KMS-11 (cell line): ENCODE data around the gene CNNM2.

Source experiments
- H2AFZ ChIP-seq: fragments of 200-600 bp; sonication (generic); 2 replicates; pipeline ENCODE4 v1.6.1; 2016; ENCODE audit warnings: antibody characterized with exemption, mixed run types, low read depth
- H3K27ac ChIP-seq: fragments of 200-600 bp; sonication (generic); 2 replicates; pipeline ENCODE4 v1.6.1; 2016; ENCODE audit warnings: mild to moderate bottlenecking, mixed run types
- H3K27me3 ChIP-seq: fragments of 200-600 bp; sonication (generic); 2 replicates; pipeline ENCODE4 v1.6.1; 2017; ENCODE audit warnings: mild to moderate bottlenecking, low read depth, mixed run types, moderate library complexity; ENCODE audit not compliant: insufficient read depth
- H3K36me3 ChIP-seq: fragments of 200-600 bp; sonication (generic); 2 replicates; pipeline ENCODE4 v1.6.1; 2017; ENCODE audit warnings: mild to moderate bottlenecking, mixed run types; ENCODE audit not compliant: insufficient read depth
- H3K4me1 ChIP-seq: fragments of 200-600 bp; sonication (generic); 2 replicates; pipeline ENCODE4 v1.6.1; 2016; ENCODE audit warnings: mild to moderate bottlenecking, low read depth, mixed run types; ENCODE audit not compliant: poor library complexity, severe bottlenecking
- H3K4me2 ChIP-seq: fragments of 200-600 bp; sonication (generic); 2 replicates; pipeline ENCODE4 v1.7.0; 2016; ENCODE audit warnings: mild to moderate bottlenecking, mixed run types
- H3K4me3 ChIP-seq: fragments of 200-600 bp; sonication (generic); IDR thresholded peaks from 2 replicates; pipeline ENCODE4 v1.6.1; 2017; ENCODE audit warnings: low read depth, low read length, mixed read lengths; ENCODE audit not compliant: insufficient read depth
- H3K79me2 ChIP-seq: fragments of 200-600 bp; sonication (generic); 2 replicates; pipeline ENCODE4 v1.6.1; 2016; ENCODE audit warnings: low read depth, mixed run types; ENCODE audit not compliant: insufficient read depth
- H3K9ac ChIP-seq: fragments of 200-600 bp; sonication (generic); 2 replicates; pipeline ENCODE4 v1.6.1; 2016; ENCODE audit warnings: mild to moderate bottlenecking, mixed run types
- H4K20me1 ChIP-seq: fragments of 200-600 bp; sonication (generic); 2 replicates; pipeline ENCODE4 v1.6.1; 2016; ENCODE audit warnings: mild to moderate bottlenecking, mixed run types; ENCODE audit not compliant: insufficient read depth
- TF ChIP-seq, protein P1 (sequence below): fragments of 200-600 bp; sonication (generic); conservative IDR thresholded peaks from 2 replicates; pipeline ENCODE4 v1.6.1; 2017; ENCODE audit warnings: low read depth, mild to moderate bottlenecking, antibody characterized with exemption, low read length, moderate library complexity, mixed read lengths

Gene CNNM2

DNA sequence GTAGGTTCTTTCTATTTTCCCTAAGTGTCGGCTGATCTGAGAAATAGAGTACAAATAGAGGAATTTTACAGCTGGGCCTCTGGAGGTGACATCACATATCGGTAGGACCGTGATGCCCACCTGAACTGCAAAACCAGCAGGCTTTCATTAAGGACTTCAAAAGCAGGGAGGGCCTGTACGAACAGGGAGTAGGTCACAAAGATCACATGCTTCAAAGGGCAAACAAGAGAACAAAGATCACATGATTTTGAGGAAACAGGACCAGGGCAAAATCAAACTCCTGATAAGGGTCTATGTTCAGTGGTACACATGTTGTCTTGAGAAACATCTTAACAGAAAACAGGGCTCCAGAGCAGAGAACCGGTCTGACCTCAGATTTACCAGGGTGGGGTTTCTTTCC is 88.9 kb downstream of the CNNM2 start:
- Histone ChIP-seq H3K4me1 (no peaks in the 10 kb centered on the region), H3K27ac (no peak overlapping the region), H3K79me2 (no peaks in the 10 kb centered on the region), H3K27me3 (no peaks in the 10 kb centered on the region), H3K36me3 (no peaks in the 10 kb centered on the region), H4K20me1 (no peaks in the 10 kb centered on the region), H3K4me3 (no peak overlapping the region), H3K9ac (no peak overlapping the region), H3K4me2 (no peak overlapping the region), H2AFZ (no peak overlapping the region)
- TF ChIP-seq, protein P1, sequence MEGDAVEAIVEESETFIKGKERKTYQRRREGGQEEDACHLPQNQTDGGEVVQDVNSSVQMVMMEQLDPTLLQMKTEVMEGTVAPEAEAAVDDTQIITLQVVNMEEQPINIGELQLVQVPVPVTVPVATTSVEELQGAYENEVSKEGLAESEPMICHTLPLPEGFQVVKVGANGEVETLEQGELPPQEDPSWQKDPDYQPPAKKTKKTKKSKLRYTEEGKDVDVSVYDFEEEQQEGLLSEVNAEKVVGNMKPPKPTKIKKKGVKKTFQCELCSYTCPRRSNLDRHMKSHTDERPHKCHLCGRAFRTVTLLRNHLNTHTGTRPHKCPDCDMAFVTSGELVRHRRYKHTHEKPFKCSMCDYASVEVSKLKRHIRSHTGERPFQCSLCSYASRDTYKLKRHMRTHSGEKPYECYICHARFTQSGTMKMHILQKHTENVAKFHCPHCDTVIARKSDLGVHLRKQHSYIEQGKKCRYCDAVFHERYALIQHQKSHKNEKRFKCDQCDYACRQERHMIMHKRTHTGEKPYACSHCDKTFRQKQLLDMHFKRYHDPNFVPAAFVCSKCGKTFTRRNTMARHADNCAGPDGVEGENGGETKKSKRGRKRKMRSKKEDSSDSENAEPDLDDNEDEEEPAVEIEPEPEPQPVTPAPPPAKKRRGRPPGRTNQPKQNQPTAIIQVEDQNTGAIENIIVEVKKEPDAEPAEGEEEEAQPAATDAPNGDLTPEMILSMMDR: no peak

DNA sequence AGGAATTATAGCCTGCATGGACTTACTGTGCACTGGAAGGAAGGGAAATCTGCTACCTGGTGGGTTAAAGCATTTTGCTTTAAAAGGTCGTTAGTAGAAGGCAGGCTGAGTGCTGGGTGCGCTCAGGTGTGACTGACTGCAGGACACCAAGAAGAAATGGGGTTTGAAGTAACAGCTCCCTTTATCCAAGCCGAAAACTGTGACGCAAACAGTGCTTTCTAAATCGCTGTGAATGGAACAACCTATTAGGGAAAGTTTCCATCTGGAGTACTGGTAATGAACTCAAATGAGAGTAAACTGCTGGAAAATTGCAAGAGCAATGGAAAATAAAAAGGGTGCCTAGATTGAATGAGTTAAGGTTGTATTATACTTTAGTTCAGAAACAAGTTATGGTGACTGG is 95.3 kb downstream of the CNNM2 start:
- Histone ChIP-seq H2AFZ (no peak overlapping the region), H3K4me2 (no peak overlapping the region), H3K27ac (no peak overlapping the region), H4K20me1 (no peaks in the 10 kb centered on the region), H3K79me2 (no peaks in the 10 kb centered on the region), H3K4me1 (no peaks in the 10 kb centered on the region), H3K4me3 (no peak overlapping the region), H3K27me3 (no peaks in the 10 kb centered on the region), H3K36me3 (no peaks in the 10 kb centered on the region), H3K9ac (no peak overlapping the region)
- TF ChIP-seq, protein P1: no peak

DNA sequence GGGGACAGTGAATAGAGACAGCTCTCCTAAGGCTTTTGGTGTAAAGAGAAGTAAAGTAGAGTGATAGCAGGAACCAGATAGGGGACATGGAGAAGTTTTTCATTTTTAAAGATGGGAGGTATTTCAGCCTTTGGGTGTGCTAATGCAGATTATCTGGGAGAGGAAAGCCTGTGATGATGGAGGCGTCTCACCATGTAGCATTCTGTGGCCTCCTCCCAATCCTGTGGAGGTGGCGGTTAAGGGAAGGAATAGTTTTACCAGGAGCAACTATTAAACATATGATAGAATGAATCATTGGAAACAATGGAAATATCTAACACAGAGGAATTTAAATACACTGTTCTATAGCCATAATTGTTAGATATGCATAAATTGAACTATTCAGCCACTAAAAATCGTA is 101.3 kb downstream of the CNNM2 start:
- H3K79me2 ChIP-seq: no peaks in the 10 kb centered on the region
- H4K20me1 ChIP-seq: no peaks in the 10 kb centered on the region
- H3K36me3 ChIP-seq: no peaks in the 10 kb centered on the region
- H2AFZ ChIP-seq: no peak overlapping the region
- H3K4me2 ChIP-seq: no peak overlapping the region
- TF ChIP-seq, protein P1: no peak
- no peaks in the 10 kb centered on the region for H3K27me3 ChIP-seq
- no peak overlapping the region for H3K27ac ChIP-seq
- H3K9ac ChIP-seq: no peak overlapping the region
- no peaks in the 10 kb centered on the region for H3K4me1 ChIP-seq
- H3K4me3 ChIP-seq: no peak overlapping the region

DNA sequence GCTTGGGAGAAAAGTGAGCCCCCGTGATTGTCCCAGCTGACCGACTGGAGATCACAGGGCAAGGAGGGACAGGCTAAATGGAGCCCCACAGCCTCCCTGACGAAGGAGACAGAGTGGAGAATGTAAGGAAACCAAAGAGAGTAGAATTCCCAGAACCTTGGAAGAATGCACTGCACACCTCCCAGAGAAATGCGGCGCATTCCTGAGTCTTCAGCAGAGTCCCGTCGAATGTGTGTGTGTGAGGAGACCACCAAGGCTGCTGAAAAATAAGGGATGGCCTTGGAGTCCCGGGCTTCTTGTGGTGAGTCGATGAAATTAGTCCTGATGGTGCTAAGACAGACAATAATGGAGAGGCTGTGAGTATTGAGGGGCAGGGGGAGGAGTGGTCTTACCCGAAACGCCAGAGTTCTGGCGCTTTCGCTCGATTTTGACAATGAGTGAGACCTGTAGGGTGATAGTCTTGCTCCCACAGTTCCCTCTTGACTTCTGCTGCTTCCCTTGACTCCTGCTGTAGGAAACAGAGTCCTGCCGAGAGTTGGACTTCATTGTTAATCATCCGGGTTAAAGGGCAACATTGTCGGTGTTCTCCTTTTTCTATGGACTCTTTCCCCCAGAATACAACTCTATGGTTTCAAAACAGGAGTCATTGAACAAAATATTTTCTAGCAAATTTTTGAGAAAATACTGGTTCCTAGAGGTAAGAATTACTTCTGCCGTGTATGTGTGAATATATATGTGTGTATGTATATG is 103.2 kb downstream of the CNNM2 start:
- H3K79me2 ChIP-seq: no peaks in the 10 kb centered on the region
- H3K4me3 ChIP-seq: no peak overlapping the region
- no peak overlapping the region for H3K27ac ChIP-seq
- no peak overlapping the region for H3K9ac ChIP-seq
- H3K36me3 ChIP-seq: no peaks in the 10 kb centered on the region
- no peaks in the 10 kb centered on the region for H4K20me1 ChIP-seq
- no peak overlapping the region for H2AFZ ChIP-seq
- H3K27me3 ChIP-seq: no peaks in the 10 kb centered on the region
- H3K4me2 ChIP-seq: no peak overlapping the region
- TF ChIP-seq, protein P1: no peak
- no peaks in the 10 kb centered on the region for H3K4me1 ChIP-seq
